ENCODE results near the gene ITGA2B. TPM values are rescaled to one million over a fixed set of nuclear protein-coding genes. Genes with fewer than 3 reads are reported as not detected.

Gene ITGA2B
- total and polyA plus RNA-seq, 4 donors = 0.22 to 23.8 (median 0.31) TPM

- Histone ChIP-seq H3K27me3 (ENCODE audit: control insufficient read depth in 4 of 4, insufficient read depth in 4 of 4, low read length in 3 of 4) (no peaks in the 10 kb centered on the region), H3K27ac (ENCODE audit: low read depth in 1 of 2, low read length in 2 of 2) (no peak overlapping the region), H3K9me3 (ENCODE audit: control insufficient read depth in 4 of 4, low read length in 3 of 4) (no peaks in the 10 kb centered on the region), H3K36me3 (ENCODE audit: control insufficient read depth in 4 of 4, insufficient read depth in 3 of 4, low read depth in 1 of 4, low read length in 3 of 4) (no peaks in the 10 kb centered on the region), H3K4me3 (ENCODE audit: low read depth in 1 of 3, low read length in 3 of 3) (no peak overlapping the region), H3K4me1 (ENCODE audit: control insufficient read depth in 4 of 4, insufficient read depth in 4 of 4, low read length in 3 of 4) (no peaks in the 10 kb centered on the region), H3K9ac (ENCODE audit: low read depth in 1 of 2, low read length in 2 of 2) (no peak overlapping the region)
- TF ChIP-seq SP1 (IDR thresholded peaks at IDR 0.05) (no peak), EGR1 (IDR thresholded peaks at IDR 0.05; ENCODE audit: low read depth in 2 of 2) (no peak), HNF4A (conservative IDR thresholded peaks at IDR 0.05) (no peak), NR2F2 (IDR thresholded peaks at IDR 0.05) (no peak), MAX (IDR thresholded peaks at IDR 0.05) (no peak), CTCF (IDR thresholded peaks at IDR 0.05; ENCODE audit: low read depth, low read length, missing input control) (no peak), FOXA1 (IDR thresholded peaks at IDR 0.05) (no peak), FOXA2 (IDR thresholded peaks at IDR 0.05) (no peak), JUND (IDR thresholded peaks at IDR 0.05) (no peak), ATF3 (IDR thresholded peaks at IDR 0.05) (no peak), YY1 (IDR thresholded peaks at IDR 0.05) (no peak), RAD21 (IDR thresholded peaks at IDR 0.05) (no peak), HNF4G (IDR thresholded peaks at IDR 0.05) (no peak), RXRA (IDR thresholded peaks at IDR 0.05) (no peak), TAF1 (conservative IDR thresholded peaks at IDR 0.05) (no peak), ZBTB33 (IDR thresholded peaks at IDR 0.05) (no peak), REST (IDR thresholded peaks at IDR 0.05) (no peak), GABPA (IDR thresholded peaks at IDR 0.05 in 1 of 2, conservative IDR thresholded peaks at IDR 0.05 in 1 of 2) (no peak)
- no peak for DNase-seq (ENCODE audit: low spot score)
- 80% methylated on average over 12 of the region's 12 CpGs for WGBS
Observed at GRCh38 chr17:44376779-44377178, 12.7 kb downstream of the ITGA2B start.
